LHCN-M2 (cell line): Measurements from ENCODE around the gene GYS2. TPM values are rescaled to one million over a fixed set of nuclear protein-coding genes. Genes with fewer than 3 reads are reported as not detected.
A peak's percentile ranks its signal among the peaks of the same experiment; 100 is the strongest.

ENCODE experiments used
- DNase-seq: peaks from one replicate; pipeline ENCODE4 v3.0.0-alpha.2; 2012; ENCODE audit warnings: low read depth
- total RNA-seq: library from RNA; depleted of rRNA; stranded (reverse); fragments of >200 nt; gene quantifications from 2 replicates; pipeline ENCODE4 v1.2.3, GENCODE V29; 2014; rRNA removed

Gene GYS2
- total RNA-seq, 1 experiment from 2014 or later, result not detected

GRCh38 chr12:21505888-21506287 lies 98.8 kb downstream of the GYS2 start:
- no peak for DNase-seq

DNA sequence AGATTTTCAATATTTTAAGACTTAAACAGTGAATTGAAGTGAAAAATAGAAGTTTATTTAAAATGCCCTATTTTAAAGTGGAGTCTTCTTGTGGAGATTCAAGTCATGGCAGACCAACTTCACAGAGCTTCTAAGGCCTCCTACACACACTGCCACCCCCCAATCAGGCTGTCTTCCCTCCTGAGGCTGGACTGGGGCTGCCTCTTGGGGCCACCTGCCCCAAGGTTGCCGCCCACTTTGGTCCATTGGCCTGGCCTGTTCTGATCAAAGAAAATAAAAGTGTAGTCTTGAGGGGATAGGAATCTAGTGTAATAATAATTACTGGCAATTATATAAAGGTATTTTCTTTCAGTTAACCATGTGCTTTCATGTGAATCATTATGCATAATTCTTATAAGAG lies 101.8 kb downstream of the GYS2 start:
- no peak for DNase-seq

GRCh38 chr12:21502164-21502496 lies 102.5 kb downstream of the GYS2 start:
- peak; percentile 18 for DNase-seq

DNA sequence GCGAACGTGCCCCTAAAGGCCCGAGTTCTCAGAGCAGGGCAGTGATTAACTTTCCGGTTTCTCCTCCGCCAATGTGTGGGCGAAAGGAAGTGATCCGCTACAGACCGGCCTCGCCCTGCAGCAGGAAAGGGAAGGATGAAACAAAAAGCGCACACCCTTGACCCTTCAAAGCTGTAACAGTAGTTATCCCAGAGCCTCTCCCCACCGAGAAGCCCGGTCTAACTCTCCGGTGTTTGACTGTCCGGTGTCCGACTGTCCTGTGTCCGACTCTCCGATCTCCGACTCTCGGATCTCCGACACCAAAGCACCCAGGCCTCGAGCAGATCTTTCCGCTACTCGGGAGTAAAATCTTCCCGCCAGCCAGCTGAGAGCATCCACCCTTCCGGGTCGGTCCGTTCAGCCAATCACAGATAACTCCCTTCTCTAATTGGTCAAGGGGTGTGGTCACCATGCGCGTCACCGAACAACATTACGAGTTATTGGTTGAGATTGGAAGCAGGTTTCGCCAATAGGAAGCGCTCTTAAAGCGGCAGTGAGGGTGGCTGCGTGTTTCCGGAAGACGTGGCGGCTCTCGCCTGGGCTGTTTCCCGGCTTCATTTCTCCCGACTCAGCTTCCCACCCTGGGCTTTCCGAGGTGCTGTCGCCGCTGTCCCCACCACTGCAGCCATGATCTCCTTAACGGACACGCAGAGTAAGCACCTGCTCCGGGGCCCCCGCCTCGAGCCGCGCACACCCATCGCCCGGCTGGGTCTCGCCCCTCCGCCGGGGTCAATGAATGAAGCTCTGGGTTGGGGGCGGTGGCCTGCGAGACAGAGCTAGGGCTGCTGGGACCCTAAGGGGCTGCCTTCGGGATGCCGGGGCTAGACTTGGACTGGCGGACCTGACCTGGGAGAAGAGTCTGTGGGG lies 103.1 kb downstream of the GYS2 start, which contains the start of the genes GOLT1B and RECQL:
TSS of gene GOLT1B (plus strand) at position 532 of the 906 bp plus-strand sequence. CDS start at position 667, 135 bp downstream.
TSS of gene RECQL (minus strand) at position 378 of the 906 bp plus-strand sequence. CDS start 2,065 bp downstream, outside the sequence.
- peak; percentile 98 for DNase-seq

DNA sequence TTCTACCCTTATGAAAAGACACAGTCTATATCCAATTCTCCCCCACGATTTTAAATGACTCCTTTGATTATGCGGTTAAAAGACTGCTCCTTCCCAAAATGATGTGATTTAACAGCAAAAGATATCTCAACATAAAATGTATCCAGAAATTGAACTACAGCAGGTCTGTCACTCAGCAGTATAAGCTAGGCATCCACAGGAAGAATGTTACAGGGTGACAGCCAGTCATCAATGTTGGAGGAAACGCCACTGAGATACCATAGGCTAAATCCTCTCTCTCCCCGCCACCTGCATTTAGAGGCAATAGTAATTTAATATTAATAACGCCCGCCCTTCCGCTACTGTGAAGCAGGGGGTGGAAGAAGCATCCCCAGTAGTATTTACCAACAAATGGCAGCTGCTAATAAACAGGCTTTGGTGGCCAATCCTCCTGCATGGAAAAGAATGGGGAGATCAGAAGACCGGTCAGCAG lies 103.8 kb downstream of the GYS2 start:
- DNase-seq, result no peak

- no peak for DNase-seq
Observed at GRCh38 chr12:21499765-21500164, 104.9 kb downstream of the GYS2 start.

Other genes starting within 250 kb of the GYS2 start
- gene IAPP, start 231.9 kb downstream of the GYS2 start, total RNA-seq, result not detected in 2 replicates
- 6.2 and 9.1 TPM in 2 replicates for gene PYROXD1, start 167.2 kb downstream of the GYS2 start, total RNA-seq
- gene RECQL, start 103.2 kb downstream of the GYS2 start, total RNA-seq, result 127 and 128 TPM in 2 replicates
- 54.2 and 59.9 TPM in 2 replicates for gene GOLT1B, start 103.1 kb downstream of the GYS2 start, total RNA-seq
- gene SPX, start 78.6 kb downstream of the GYS2 start, total RNA-seq, result 2.1 and 3.1 TPM in 2 replicates
- 731 and 832 TPM in 2 replicates for gene LDHB, start 53.0 kb upstream of the GYS2 start, total RNA-seq
- gene KCNJ8, start 169.9 kb upstream of the GYS2 start, total RNA-seq, result 0.11 and 0.13 TPM in 2 replicates